Measurements from ENCODE around the gene ATP11B. TPM values are rescaled to one million over a fixed set of nuclear protein-coding genes. Genes with fewer than 3 reads are reported as not detected.

Gene ATP11B
- total RNA-seq, 1 donor from 2014 or later, result 73.9 TPM

- DNase-seq (ENCODE audit: low spot score in 2 of 2, unreplicated experiment in 2 of 2), result no peak
- Mint-ChIP-seq H3K27ac (no peak overlapping the region), H3K9me3 (no peaks in the 10 kb centered on the region), H3K36me3 (peaks cover 13% of the 10 kb centered on the region), H3K27me3 (ENCODE audit: low read depth) (no peaks in the 10 kb centered on the region), H3K4me3 (no peak overlapping the region), H3K4me1 (no peaks in the 10 kb centered on the region)
- no peak for TF ChIP-seq CTCF (IDR thresholded peaks at IDR 0.05; ENCODE audit: unreplicated experiment)
Measured at GRCh38 chr3:182879031-182879611, 85.8 kb downstream of the ATP11B start.

GRCh38 chr3:182886497-182886896, 93.2 kb downstream of the ATP11B start:
- Mint-ChIP-seq H3K9me3 (no peaks in the 10 kb centered on the region), H3K27me3 (ENCODE audit: low read depth) (no peaks in the 10 kb centered on the region), H3K27ac (no peak overlapping the region), H3K4me3 (no peak overlapping the region), H3K36me3 (peaks cover 21% of the 10 kb centered on the region), H3K4me1 (no peaks in the 10 kb centered on the region)
- DNase-seq (ENCODE audit: low spot score in 2 of 2, unreplicated experiment in 2 of 2), result no peak
- no peak for TF ChIP-seq CTCF (IDR thresholded peaks at IDR 0.05; ENCODE audit: unreplicated experiment)

- H3K4me1 Mint-ChIP-seq, result no peaks in the 10 kb centered on the region
- no peak for DNase-seq (ENCODE audit: low spot score in 2 of 2, unreplicated experiment in 2 of 2)
- no peak overlapping the region for H3K27ac Mint-ChIP-seq
- no peak for TF ChIP-seq CTCF (IDR thresholded peaks at IDR 0.05; ENCODE audit: unreplicated experiment)
- H3K36me3 Mint-ChIP-seq, result peaks cover 41% of the 10 kb centered on the region
- no peaks in the 10 kb centered on the region for H3K27me3 Mint-ChIP-seq (ENCODE audit: low read depth)
- H3K9me3 Mint-ChIP-seq, result peaks cover 9% of the 10 kb centered on the region
- H3K4me3 Mint-ChIP-seq, result no peak overlapping the region
Measured at GRCh38 chr3:182889948-182890629, 96.8 kb downstream of the ATP11B start.

- no peak overlapping the region for H3K27ac Mint-ChIP-seq
- H3K4me1 Mint-ChIP-seq, result no peaks in the 10 kb centered on the region
- H3K9me3 Mint-ChIP-seq, result peaks cover 9% of the 10 kb centered on the region
- H3K27me3 Mint-ChIP-seq (ENCODE audit: low read depth), result no peaks in the 10 kb centered on the region
- no peak for DNase-seq (ENCODE audit: low spot score in 2 of 2, unreplicated experiment in 2 of 2)
- H3K4me3 Mint-ChIP-seq, result no peak overlapping the region
- peaks cover 42% of the 10 kb centered on the region for H3K36me3 Mint-ChIP-seq
- no peak for TF ChIP-seq CTCF (IDR thresholded peaks at IDR 0.05; ENCODE audit: unreplicated experiment)
Measured at GRCh38 chr3:182891364-182891763, 98.1 kb downstream of the ATP11B start.

GRCh38 chr3:182892226-182892625, 98.9 kb downstream of the ATP11B start:
- Mint-ChIP-seq H3K36me3 (peaks cover 42% of the 10 kb centered on the region), H3K4me1 (no peaks in the 10 kb centered on the region), H3K9me3 (peaks cover 9% of the 10 kb centered on the region), H3K27ac (no peak overlapping the region), H3K4me3 (no peak overlapping the region), H3K27me3 (ENCODE audit: low read depth) (no peaks in the 10 kb centered on the region)
- DNase-seq (ENCODE audit: low spot score in 2 of 2, unreplicated experiment in 2 of 2), result no peak
- TF ChIP-seq CTCF (IDR thresholded peaks at IDR 0.05; ENCODE audit: unreplicated experiment), result no peak
